GM18861 (cell line): ENCODE data around the gene ZBTB9.

Source experiments
- ATAC-seq: cut with Tn5 transposase; IDR thresholded peaks from one replicate; pipeline ENCODE4 v1.9.1; 2021; ENCODE audit not compliant: unreplicated experiment

ZBTB9 gene

DNA sequence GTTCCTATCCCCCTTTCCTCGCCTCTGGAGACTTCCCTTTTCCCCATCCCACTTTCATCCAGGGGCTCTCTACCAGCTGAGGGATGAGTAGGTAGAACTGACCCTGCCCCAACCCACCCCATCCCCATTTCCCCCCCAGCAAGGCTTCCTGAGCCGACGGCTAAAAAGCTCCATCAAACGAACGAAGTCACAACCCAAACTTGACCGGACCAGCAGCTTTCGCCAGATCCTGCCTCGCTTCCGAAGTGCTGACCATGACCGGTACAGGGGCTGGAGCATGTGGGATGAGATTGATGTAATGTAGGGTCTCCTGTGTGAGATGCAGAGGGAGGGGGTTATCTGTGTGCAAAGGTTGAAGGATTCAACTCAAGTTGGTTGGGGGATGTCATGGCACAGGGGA, 21.8 kb upstream of the ZBTB9 start:
- no peak for ATAC-seq

DNA sequence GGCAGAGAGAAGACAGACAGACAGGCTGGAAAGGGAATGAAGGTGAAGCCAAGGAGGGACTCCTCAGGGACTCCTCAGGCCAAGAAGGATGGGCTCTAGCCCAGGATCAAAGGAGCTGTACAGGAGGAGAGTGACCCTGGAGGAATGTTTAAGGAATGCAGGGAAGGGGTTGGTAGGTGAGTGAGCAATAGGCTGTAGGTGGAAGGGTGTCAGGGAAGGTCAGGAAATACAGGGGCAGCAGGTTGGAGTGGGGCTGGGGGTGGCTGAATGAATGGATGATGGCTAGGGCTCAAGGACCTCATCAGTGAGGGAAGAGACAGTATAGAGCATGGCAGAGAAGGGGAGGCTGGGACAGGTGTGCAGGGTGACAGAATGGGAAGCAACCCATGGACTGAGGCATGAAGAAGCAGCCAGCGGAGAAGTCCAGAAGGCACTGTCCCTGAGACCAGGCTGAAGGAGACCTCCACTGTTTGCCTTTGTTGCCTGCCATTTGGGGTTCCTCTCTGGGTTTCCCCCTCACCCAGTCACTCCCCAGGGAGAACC, 21.3 kb upstream of the ZBTB9 start:
- no peak for ATAC-seq

DNA sequence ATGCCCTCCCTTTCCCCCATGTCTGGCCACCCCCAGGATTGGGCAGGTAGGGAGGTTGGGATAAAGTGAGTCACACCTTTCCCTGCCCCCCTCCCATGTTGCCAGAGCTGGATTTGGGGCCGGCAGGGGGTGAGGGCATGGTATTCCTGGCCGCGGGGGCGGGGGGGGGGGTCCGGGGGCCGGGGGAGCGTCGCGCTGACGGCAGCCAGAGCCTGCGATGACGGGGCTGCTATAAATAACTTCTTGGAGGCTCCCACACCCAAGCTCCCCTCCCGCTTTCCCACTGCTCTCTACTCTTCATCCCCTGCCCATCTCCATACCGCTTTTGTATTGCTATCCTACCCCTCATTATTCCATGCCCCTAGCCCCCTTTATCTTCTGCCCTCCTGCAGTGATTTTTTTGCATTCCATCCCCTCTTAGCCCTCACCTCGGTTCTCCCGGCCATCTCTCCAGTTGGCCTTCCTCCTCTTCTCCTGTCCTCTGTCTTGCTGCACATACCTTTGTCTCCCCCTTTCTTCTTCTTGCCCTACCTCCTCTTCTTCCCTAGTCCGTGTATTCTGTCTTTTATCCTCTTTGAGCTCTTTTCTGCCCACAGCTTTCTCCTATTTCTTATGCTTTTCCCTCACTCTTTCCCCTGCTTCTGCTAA, 20.7 kb upstream of the ZBTB9 start:
- ATAC-seq, result no peak

DNA sequence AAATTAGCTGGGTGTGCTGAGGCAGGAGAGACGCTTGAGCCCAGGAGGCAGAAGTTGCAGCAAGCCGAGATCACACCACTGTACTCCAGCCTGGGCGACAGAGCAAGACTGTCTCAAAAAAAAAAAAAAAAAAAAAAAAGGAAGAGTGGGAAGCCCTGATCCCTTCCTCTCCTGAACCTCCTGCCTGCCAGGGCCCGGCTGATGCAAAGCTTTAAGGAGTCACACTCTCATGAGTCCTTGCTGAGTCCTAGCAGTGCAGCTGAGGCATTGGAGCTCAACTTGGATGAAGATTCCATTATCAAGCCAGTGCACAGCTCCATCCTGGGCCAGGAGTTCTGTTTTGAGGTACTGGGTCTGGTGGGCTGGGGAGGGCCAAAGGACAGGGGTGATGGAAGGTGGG, 19.4 kb upstream of the ZBTB9 start:
- no peak for ATAC-seq

DNA sequence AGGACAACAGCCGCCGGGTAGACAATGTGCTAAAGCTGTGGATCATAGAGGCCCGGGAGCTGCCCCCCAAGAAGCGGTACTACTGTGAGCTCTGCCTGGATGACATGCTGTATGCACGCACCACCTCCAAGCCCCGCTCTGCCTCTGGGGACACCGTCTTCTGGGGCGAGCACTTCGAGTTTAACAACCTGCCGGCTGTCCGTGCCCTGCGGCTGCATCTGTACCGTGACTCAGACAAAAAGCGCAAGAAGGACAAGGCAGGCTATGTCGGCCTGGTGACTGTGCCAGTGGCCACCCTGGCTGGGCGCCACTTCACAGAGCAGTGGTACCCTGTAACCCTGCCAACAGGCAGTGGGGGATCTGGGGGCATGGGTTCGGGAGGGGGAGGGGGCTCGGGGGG, 16.7 kb upstream of the ZBTB9 start:
- no peak for ATAC-seq

DNA sequence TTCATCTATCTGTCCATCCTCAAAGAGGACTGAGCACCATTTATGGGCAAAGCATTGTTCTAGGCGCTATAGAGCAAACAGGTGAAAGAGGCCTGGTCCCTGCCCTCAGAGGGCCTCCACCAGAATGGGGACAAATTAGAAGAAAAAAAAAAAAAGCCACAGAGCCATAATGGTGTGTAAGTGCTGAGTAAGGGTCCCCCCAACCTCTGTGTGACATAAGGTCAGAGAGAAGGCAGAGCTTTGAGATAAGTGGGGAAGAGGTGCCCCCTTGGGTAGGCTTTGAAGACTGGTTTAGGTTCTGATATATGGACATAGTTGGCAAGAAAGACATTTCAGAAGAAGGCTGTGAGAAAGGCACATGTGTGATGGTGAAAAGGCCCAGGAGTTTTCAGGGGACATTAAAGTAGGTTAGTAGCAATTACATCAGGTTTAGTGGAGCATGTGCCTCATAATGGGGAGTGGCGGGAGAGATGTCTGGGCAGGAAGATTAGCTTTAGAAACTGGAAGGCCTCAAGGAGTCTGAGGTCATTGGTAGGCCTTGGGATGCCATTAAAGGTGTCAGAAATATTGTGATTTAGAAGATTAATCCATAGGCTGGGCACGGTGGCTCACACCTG, 15.3 kb upstream of the ZBTB9 start:
- ATAC-seq, result no peak

DNA sequence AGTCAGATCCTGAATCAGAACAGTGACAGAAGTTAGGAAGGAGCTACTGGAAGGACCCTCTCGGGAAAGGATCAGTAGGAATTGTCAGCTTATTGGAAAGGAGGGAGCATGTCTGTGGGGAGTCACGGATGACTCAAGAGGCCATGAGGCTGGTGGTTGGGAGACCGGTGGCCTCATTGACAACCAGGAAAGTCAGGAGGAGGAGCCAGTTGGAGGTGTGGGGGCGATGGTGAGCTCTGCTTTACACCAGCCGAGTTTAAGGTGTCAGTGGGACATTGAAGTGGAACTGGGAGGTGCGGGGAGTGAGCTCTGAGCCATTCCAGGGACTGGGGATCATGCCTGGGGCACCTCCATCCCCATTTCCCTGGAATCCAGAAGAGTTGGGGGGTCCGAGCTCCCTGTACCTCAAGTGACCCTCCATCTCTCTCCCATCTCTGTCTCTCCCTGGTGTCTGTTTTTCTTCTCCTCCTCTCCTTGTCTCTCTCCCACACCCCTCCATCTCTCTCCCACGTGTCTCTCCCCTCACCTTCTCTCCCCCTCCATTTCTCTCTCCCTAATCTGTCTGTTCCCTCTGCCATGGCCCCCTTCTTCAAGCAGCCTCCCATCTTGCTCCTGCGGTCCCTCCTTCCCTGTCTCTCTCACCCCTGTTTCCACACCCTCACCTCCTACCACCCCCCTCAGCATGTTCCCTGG, 14.3 kb upstream of the ZBTB9 start:
- ATAC-seq, result no peak

DNA sequence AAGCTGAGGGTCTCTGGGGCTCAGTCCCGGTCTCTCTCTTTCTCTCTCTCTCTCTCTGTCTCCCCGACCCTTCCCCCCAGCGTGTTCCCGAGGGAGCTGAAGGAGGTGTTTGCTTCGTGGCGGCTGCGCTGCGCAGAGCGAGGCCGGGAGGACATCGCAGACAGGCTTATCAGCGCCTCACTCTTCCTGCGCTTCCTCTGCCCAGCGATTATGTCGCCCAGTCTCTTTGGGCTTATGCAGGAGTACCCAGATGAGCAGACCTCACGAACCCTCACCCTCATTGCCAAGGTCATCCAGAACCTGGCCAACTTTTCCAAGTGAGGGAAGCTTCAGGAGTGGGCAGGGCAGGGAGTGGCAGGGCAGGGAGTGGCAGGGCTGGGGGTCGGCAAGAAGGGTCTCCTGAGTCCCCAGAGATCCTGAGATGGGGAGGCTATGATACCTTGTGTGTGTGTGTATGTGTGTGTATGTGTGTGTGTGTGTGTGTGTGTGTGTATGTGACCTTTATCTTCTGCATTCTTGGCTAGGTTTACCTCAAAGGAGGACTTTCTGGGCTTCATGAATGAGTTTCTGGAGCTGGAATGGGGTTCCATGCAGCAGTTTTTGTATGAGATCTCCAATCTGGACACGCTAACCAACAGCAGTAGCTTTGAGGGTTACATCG, 13.6 kb upstream of the ZBTB9 start:
- ATAC-seq, result no peak

DNA sequence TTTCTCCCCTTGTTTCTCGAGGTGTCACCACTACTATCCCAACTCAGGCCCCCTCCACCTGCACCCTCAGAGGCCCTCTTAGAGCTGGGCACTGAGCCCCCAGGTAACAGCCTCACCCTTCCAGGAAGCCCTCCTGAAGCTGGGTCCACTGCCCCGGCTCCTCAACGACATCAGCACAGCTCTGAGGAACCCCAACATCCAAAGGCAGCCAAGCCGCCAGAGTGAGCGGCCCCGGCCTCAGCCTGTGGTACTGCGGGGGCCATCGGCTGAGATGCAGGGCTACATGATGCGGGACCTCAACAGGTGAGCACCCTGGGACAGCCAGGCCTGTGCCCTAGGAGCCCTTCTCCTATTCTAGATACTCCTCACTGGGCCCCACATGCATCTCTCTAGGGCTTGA, 12.9 kb upstream of the ZBTB9 start:
- no peak for ATAC-seq

DNA sequence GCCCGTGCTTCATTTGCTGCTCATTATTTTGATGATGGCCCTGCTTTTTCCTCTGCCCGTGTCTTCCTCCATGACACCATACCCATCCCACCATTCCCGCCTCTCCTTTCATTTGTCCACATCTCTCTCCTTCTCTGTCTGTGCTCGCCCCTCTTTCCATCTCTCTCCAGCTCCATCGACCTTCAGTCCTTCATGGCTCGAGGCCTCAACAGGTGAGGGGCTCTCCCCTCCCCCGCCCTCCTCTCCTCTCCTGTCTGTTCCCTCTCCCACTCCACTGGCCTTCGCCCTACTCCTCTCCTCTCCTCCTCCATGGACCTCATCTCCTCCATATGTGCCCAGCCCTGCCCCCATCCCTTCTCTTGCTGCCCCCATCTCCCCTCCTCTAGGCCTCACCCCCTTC, 12.1 kb upstream of the ZBTB9 start:
- no peak for ATAC-seq

DNA sequence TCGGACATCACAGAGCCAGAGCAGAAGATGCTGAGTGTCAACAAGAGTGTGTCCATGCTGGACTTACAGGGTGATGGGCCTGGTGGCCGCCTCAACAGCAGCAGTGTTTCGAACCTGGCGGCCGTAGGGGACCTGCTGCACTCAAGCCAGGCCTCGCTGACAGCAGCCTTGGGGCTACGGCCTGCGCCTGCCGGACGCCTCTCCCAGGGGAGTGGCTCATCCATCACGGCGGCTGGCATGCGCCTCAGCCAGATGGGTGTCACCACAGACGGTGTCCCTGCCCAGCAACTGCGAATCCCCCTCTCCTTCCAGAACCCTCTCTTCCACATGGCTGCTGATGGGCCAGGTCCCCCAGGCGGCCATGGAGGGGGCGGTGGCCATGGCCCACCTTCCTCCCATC, 11.4 kb upstream of the ZBTB9 start:
- ATAC-seq, result no peak

DNA sequence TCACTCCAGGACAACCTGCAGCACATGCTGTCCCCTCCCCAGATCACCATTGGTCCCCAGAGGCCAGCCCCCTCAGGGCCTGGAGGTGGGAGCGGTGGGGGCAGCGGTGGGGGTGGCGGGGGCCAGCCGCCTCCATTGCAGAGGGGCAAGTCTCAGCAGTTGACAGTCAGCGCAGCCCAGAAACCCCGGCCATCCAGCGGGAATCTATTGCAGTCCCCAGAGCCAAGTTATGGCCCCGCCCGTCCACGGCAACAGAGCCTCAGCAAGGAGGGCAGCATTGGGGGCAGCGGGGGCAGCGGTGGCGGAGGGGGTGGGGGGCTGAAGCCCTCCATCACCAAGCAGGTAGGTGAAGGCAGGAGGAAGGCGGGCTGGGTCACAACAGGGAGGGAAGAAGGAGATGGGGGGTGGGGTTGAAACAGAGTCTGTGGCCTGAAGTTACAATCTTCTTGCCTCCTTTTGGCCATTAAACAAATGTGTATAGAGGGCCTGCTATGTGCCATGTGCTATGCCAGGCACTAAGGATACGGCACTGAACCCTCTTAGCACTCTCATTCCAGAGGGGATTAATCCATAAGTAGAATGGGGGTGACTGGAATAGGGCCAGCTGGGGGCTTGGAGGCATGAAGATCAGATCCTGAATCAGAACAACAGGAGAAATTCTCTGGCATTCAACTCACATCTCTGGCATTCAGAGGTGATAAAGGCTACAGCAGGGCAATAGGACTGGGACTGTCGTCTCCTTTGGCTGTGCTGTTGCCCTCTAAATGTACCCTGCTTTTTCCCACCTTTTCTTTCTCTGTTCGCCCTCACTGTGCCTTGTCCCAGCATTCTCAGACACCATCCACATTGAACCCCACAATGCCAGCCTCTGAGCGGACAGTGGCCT, 10.5 kb upstream of the ZBTB9 start:
- no peak for ATAC-seq

DNA sequence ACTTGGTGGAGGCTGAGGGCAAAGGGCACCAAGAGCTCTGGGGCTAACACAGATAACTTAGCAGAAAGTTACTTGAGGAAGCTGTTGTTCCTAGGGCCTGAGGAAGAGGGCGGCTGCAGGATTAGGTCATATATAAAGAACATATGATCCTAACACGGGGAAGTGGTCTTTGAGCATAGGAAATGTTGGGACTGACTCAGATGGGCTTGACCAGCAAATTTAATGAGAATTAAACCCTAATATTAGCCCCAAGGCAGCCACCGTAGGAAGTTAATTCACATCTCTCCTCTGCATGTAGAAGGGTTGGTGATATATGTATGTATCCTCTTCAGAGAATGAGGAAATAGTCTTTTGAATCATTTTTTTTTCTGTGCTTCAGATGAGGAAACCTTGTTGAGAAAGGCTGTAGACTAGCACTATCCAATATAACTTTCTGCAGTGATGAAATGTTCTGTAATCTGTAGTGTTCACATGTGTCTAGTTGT, 9.2 kb upstream of the ZBTB9 start:
- no peak for ATAC-seq

DNA sequence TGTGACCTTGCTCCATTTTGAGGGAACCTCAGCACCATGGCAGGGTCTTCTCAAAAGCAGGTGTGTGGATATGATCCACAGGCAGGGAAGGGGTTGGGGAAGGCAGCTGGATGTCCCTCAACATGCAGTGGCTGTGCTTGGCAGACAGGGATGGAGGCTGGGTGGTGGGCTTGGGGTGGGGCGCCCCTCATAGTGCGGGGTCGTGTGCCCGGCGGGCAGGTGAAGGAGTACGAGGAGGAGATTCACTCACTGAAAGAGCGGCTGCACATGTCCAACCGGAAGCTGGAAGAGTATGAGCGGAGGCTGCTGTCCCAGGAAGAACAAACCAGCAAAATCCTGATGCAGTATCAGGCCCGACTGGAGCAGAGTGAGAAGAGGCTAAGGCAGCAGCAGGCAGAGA, 8.0 kb upstream of the ZBTB9 start:
- ATAC-seq, result no peak

DNA sequence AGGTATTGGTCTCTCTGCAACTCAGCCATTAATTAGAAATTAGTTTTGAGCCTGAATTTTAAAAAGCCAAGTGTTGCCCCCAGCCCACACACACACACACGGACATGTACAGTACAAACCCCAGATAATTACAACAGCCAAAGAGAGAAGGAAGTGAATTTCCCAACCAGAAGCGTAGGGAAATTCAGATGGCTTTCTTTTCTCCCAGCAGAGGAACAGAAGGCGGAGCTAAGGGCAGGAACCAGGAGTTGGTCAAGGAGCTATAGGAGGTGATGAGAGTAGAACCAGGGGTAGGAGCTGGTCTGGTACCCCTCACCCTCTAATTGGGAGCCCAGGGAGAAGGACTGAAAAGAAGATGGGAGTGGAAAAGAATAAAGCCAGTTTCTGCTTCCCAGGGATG, 3.9 kb upstream of the ZBTB9 start:
- no peak for ATAC-seq

DNA sequence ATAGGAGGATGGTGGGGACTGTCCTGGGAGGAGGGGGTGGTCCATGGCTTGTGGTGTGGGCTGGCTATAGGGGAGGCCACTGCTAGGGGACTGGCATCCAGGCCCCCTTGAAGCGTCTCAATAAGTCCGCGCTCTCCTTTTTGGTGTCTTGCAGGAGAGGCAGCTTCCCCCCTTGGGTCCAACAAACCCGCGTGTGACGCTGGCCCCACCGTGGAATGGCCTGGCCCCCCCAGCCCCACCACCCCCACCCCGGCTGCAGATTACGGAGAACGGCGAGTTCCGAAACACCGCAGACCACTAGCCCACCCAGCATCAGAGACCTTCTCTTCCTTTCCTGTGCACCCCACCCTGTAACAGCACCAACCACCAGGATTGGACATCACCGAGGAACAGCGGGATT, 2.8 kb upstream of the ZBTB9 start:
- no peak for ATAC-seq

DNA sequence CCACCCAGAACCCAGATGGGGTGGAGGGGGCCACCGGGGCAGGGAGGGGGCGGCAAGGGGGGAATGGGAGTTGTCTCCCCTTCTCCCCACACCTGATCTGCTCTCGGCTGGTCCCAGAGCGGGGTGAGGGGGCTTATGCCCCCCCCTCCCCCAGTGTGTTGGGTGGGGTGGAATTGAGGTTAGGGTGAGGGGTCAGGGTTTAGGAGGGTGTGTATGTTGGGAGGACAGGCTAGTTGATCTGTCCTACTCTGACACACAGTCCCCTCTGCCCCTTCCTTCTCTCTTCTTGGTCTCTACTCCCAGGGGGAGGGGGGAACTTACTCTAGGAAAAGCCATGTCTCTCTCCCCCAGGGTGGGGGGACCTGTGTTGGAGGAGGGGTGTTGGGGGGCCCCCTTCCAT, 1.9 kb upstream of the ZBTB9 start:
- no peak for ATAC-seq

DNA sequence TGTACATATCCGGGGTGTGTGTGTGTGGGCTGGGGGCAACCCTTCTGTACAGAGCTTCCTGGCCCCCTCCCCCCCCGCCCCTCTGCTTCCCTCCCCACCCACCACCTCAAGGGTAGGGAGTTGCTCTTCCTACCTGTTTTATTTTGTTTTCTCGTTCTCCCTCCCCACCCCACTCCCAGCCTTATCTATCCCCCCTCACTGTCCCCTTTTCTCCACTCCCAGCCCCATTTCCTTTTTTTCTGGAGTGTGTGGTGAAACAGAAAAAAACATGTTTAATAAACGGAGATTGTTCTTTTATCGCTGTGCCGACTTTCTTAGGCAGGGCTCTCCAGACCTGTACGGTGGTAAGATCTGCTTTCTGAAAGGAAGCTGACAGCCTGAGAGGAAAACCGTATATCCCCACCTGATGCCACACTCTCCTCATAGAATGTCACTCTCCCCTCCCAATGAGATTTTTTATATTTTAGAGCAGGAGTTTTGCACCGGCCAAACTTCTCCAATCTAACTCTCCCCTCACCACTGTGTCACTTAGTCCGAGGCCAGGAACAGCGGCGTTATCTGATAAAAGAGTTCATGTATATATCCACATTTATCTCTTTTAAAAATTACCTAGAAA, 875 bp upstream of the ZBTB9 start:
- no peak for ATAC-seq

DNA sequence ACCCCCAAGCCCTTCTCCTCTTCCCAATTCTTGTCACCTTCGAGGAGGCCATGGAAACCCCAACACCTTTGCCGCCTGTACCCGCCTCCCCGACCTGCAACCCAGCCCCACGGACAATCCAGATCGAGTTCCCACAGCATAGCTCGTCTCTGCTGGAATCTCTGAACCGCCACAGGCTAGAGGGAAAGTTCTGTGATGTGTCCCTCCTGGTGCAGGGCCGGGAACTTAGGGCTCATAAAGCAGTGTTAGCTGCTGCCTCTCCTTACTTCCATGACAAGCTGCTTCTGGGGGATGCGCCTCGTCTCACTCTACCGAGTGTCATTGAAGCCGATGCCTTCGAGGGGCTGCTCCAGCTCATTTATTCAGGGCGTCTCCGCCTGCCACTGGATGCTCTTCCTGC, 675 bp downstream of the ZBTB9 start:
- no peak for ATAC-seq

DNA sequence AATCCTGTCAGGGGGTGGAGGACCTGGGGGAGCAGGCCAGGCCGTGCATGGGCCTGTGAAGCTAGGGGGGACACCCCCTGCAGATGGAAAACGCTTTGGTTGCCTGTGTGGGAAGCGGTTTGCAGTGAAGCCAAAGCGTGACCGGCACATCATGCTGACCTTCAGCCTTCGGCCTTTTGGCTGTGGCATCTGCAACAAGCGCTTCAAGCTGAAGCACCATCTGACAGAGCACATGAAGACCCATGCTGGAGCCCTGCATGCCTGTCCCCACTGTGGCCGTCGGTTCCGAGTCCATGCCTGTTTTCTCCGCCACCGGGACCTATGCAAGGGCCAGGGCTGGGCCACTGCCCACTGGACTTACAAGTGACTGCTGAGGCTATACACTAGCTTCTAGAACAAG, 1.8 kb downstream of the ZBTB9 start:
- ATAC-seq, result no peak
